HG02840 (cell line): ENCODE results near the gene COG4.
A peak's percentile ranks its signal among the peaks of the same experiment; 100 is the strongest.

Experiments used
- ATAC-seq: cut with Tn5 transposase; IDR thresholded peaks from one replicate; pipeline ENCODE4 v1.9.1; 2021; ENCODE audit warnings: mild to moderate bottlenecking, moderate library complexity, moderate number of reproducible peaks; ENCODE audit not compliant: unreplicated experiment, low FRiP score

The COG4 gene

DNA sequence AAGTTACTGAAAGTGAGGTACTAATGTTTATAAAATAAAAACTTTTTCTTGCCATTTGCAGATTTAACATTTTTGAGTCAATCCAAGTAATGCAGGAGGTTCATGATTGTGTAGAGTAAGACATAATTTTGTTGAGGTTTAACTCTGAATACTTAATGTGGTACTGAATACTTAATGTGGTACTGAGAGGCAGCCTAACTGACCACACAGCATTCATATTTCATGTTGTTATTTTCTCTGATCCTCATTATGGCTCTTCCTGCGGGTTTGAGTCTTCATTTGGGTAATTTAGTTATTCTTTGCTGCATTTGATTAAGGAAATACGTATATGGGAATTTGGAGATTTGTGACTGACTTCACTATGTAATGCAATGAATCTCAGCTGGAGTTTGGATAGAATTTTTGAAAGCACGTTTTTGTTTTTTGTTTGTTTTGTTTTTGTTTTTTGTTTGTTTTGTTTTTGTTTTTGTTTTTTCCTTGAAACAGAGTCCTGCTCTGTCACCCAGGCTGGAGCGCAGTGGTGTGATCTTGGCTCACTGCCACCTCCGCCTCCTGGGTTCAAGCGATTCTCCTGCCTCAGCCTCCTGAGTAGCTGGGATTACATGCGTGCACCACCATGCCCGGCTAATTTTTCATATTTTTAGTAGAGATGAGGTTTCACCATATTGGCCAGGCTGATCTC, 4.1 kb upstream of the COG4 start:
- no peak for ATAC-seq

DNA sequence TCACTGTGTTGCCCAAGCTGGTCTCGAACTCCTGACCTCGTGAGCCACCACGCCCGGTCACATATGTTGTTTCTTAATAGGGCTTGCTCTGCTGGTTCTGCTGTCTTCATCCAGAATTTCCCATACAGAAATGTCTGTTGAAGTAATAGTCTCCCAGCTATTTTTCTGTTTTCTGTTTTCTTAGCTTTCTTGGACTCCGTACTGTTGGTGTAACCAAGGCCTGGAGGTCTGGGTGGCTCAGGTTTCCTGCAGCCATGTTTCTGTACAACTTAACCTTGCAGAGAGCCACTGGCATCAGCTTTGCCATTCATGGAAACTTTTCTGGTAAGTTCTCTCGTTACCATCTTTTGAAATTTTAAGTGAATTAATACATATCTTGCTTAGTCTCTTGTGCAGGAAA, 3.0 kb upstream of the COG4 start:
- ATAC-seq = no peak

DNA sequence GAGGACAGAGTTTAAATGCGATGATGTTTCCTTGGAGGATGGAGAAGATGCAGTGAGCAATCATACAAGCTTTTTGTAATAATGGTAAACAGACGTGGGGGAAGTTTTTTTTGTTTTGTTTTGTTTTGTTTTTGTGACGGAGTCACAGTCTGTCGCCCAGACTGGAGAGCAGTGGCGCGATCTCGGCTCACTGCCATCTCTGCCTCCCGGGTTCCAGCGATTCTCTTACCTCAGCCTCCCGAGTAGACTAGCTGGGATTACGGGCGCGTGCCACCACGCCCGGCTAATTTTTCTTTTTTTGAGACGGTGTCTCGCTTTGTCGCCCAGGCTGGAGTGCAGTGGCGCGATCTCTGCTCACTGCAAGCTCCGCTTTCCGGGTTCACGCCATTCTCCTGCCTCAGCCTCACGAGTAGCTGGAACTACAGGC, 1.1 kb upstream of the COG4 start:
- ATAC-seq = peak; percentile 11

DNA sequence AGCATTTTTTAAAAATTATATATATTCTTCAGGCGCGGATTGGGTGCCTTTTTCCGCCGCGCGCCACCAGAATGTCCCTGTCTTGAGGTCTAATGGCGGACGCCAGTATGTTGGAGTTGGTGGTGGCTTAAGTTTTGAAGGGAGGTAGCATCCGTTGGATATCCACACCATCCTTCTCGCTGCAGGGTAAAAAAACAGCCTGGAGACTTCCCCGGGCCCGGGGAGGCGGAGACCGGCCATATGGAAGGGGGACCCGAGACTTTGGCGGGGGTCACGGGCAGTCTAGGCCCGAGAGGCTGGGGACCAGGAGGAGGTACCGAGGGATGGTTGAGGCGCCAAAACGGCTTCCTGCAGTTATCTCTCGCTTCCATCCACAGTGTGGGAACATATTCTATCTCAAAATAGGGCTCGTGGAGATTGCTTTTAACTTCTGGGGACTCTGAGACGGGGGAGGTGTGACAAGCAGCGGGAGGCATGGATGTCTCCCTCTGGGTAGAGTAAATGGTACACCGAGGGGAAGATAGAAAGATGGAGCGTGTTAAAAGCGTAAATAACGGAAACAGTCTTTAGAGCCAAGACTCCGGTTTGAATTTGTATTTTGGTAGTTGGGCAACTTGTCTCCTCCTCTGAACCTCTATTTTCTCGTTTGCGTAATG, 517 bp upstream of the COG4 start, which contains the start of gene SF3B3:
Gene SF3B3 (plus strand): TSS at position 74 of the 656 bp plus-strand sequence. CDS start 2,841 bp downstream, outside the sequence.
- ATAC-seq = peak; percentile 51

DNA sequence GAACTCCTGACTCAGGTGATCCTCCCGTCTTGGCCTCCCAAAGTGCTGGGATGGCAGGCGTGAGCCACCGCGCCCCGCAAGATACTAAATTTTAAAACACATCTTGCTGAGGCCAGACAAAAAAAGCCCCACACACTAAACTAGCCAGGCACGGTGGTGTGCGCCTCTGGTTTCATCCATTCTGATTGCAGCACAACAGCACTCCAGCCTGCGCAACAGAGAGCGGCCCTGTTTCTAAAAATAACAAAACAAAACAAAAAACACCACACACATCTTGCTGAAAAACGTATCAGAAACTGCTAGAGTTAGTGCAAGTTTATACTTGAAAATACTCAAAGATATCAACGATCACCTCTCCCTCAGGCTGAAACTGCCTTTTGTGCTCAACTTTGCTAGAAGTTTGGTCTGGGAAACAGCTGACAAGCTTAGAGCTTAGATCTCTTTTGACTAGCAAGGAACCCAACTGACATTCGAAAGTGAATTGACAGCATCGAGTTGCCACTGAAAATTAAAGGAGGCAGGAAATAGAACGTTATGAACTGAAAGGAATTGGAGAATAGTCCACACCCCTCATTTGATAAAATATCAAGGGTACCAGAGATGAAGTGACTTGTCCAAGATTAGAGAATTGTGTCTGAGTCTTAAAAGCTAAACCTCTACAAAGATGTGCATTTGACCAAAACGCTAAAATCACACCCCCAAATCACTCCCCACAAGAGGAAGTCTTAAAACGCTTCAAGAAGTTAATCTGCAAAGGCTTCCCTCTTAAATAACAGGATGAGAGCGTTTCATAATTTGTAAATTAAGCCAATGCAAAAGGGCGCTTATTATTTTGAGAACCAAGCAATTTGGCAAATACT, 908 bp downstream of the COG4 start:
- no peak for ATAC-seq

DNA sequence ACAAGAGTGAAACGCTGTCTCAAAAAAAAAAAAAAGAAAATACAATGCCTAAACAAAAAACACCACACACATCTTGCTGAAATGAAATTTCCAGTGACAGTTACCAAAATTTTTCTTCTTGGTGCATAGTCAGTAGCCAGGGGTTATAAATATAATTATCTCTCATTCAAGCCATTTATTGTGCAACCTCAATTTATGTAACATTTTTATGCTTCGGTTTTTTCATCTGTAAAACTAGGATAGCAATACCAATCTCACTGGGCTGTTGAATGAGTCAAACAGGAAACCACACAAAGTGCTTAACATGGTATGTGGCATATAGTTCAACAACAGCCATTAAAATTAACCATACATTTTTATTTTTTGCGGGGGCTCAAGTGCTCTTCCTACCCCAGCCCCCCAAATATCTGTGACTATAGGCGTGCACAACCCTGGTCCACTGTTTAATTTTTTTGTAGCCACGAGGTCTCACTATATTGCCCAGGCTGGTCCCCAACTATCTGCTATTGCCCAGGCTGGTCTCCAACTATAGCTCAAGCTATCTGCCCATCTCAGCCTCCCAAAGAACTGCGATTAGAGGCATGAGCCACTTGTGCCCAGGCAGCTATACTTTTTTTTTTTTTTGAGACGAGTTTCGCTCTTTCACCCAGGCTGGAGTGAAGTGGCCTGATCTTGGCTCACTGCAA, 2.6 kb downstream of the COG4 start:
- no peak for ATAC-seq

DNA sequence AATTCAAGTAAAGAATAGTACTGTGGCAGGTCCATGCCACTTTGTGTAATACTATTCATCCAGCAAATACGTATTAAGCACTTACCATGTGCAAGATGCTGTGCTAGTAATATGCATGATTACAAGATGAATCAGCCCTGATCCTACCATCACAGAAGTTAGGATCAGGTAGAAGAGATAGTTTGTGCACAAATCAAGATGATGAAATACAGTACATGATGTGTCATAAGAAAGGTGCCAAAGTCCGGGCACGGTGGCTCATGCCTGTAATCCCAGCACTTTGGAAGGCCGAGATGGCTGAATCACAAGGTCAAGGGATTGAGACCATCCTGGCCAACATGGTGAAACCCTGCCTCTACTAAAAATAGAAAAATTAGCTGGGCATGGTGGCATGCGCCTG, 10.9 kb downstream of the COG4 start:
- no peak for ATAC-seq

DNA sequence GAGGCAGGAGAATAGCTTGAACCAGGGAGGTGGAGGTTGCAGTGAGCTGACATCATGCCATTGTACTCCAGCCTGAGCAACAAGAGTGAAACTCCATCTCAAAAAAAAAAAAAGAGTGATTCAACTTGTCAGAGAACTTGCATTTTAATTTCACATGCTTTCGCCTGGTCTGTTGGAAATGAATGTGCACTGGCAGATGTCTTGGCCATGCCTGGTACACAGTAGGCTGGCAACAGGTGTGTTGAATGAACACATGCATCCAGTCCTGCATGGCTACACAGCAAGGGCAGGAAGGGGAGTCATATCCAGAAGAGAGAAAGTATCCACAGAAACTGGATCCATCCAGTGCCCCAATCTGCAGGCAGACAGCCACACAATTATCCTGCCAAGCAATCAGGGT, 11.5 kb downstream of the COG4 start:
- no peak for ATAC-seq

DNA sequence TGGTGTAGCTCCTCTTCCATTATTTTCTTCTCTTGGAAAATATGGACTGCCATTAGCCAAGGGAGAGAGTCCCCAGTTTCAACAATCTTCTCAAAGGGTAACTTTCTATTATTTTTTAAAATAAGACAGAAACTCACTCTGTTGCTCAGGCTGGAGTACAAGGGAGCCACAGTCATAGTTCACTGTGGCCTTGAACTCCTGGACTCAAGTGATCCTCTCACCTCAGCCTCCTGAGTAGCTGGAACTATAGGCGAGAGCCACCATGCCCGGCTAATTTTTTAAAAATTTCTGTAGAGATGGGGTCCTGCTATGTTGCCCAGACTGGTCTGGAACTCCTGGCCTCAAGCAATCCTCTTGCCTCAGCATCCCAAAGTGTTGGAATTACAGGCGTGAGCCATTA, 13.1 kb downstream of the COG4 start:
- no peak for ATAC-seq

DNA sequence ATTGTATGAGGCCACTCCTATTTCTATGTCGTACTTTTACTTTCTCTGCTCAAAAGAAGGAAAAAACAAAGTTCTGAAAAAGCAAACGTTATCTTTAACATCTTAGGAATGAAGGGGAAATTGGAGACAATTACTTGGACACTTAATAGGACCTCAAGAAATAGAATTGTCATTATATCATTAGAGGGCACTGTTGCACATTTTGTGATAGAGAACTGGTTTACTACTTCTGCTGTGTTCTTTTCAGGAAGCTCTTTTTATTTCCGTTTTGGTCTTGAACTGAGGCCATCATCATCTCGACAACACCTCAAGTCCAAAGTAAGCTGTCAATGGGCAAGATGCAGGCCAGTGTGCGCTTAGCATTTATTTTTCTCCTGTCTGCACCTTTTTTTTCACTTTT, 14.6 kb downstream of the COG4 start:
- ATAC-seq = no peak

DNA sequence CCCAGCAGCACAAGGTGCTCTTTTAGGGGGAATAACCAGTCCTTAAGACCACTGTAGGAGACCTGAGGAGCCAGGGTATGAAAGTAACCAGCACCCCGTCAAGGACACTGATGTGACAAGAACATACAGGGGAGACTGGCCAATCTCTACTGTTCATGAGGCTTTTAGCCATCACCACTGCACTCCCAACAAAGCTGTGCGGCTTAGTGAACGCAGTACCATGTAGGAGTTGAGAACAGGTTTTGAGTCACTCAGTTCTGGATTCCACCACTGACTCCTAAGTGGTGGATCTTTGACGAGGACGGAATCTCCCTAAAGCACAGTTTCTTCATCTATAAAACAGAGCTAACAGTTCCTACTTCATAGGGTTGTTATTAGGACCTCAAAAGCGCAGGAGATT, 26.8 kb downstream of the COG4 start:
- no peak for ATAC-seq

DNA sequence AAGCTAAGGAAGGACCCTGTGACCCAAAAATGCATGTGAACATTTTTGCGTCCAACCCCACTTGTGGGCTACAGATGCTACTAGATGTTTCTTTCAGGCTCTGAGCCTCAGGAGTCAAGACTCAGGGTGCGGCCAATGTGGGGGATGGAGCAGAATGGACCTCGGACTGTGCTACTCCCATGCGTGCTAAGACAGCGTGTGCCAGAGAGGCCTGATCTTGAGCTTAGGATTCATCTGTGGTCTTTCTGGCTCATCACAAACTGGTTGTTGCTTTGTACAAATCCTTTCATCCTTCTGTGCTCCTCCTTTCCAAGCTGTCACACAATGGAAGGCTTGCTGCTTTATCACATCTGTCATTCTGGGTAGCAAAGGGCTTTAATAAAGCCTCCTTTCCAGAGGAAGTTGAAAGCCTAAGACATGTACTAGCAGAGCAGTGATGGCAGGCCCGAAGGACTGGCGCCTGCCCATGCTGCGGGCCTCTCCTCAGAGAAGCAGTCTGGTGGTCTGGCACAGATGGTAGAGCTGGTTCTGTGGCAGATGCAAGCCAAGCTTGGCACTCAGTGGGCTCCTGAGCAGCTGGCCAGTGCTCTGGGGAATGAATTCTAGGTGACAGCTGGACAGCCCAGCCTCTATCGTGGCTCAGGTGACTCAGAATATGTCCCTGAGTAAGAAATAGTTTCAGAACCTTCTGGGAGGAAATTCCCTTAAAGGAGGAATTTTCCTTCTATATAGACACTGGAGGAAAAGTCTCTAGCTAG, 27.8 kb downstream of the COG4 start:
- no peak for ATAC-seq

DNA sequence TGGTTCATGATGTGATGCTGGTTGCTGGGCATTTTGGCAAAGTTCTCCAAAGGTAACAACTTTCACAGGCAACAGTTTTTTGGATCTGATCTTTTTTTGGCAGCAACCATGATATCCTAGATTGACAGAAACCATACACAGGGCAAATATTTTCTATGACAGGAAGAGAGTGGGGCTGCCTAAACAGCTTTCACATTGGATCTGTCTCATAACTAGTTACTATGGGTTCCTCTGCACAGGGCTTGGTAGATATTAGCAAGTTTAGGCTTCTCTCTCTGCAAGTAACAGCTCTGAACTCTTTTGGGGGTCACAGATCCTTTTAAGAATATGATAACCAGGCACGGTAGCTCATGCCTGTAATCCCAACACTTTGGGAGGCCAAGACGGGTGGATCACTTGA, 28.6 kb downstream of the COG4 start:
- ATAC-seq = no peak

DNA sequence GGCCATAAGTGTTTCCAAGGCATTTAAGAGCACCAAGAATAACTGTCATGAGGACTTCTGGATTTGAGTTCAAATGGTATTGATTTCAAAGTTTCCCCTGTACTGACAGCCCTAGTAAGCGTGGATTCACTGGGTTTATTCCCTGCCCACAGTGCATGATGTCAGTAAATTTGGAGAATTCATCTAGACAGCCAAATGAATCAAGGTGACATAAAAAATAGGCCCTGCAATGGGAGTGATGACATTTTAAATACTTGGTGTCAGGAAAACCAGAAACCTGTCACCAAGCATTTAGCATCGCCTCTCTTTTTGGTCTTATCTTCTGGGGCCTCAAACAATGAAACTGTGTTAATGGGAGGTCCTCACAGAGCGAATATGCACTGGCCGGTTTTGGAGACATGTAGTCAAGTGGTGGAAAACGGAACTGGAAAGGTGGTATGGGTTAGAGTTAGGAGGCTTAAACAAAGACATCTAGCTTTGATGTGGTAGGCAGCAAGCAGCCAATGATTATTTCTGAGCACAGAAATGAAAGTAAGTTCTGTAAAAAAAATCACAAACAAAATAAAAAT, 29.1 kb downstream of the COG4 start:
- no peak for ATAC-seq

DNA sequence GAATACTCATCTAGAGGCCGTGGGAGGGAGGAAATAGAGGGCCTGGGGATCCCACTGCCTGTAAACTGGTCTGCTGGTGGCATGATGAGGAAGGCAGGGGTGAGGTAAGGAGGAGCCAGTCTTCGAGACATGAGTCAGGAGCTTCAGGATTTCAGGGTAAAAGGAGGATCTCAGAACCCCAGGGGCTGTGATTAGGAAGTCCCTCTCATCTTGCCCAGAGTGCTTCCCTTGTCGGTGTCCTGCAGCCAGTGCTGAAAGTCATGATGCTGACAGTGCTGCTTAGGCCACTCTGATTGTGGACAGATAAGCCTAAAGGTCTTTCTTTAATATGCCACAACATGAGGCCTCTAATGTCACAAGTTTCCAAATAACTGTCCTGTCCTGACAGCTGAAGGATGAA, 29.6 kb downstream of the COG4 start:
- ATAC-seq = no peak

DNA sequence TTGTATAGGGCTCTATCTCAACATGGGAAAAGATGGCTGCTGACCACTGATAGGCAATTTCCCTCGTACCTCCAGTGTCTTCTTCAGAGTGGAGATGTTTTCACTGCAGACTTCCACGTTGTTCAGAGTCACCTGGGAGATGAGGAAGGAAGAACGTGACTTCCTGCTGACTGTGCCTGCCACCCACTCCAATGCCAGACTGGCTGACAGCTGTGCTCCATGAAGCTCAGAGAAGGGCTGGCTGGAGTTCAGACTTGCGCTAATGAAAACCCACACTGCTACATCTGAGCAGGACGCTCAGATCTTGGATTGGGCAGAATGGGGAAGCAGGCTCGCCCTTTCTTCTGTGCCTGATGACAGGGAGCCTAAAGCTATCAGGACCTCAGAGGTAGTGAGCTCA, 33.1 kb downstream of the COG4 start:
- ATAC-seq = no peak

DNA sequence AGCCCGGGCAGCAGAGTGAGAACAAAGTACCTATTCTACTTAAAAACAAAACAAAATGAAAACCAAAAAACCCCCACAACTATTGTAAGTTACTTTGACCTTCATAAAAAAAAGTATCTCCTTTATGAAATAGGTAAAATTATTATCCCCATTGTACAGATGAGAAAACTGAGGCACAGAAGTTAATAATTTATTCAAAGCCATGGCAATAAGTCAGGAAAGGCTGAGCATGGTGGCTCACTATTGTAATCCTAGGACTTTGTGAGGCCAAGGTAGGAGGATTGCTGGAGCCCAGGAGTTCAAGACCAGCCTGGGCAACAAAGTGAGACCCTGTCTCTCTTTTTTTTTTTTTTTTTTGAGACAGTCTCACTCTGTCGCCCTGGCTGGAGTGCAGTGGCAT, 38.5 kb downstream of the COG4 start:
- no peak for ATAC-seq

DNA sequence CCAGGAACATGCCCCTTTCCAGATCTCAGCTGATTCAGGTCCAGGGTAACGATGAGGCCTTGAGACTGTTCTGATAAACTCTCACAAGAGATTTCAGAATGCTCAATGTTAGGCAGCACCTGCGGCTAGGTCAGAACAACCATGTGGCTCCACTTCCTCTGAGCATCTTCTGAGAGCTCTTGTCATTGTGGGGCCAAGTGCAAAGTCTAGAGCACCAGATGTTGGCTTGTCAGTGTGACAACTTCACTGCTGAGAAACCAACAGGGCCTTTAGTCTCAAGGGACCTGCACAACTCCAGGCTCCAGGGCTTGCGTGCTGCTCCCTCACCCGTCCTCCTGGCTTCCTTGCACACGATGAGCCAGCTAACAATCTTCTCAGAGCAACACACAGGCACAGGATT, 39.9 kb downstream of the COG4 start:
- ATAC-seq = no peak

DNA sequence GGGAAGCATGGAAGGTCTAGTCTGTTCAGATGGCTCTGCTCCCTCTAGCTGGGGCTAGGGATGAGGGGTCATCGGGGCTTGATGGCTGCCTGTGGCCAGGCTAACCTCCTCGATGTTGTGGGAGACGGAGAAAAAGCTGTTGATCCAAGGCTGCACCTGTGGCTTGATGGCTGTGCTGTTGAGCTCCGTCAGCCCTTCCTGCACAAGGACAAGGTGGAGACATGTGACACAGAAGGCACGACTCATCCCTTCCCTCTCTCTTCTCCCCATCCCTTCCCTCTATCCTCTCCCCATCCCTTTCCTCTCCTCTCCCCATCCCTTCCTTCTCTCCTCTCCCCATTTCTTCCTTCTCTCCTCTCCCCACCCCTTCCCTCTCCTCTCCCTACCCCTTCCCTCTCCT, 40.7 kb downstream of the COG4 start:
- ATAC-seq = no peak
